ENCODE measurements around the gene NUDT4.

DNA sequence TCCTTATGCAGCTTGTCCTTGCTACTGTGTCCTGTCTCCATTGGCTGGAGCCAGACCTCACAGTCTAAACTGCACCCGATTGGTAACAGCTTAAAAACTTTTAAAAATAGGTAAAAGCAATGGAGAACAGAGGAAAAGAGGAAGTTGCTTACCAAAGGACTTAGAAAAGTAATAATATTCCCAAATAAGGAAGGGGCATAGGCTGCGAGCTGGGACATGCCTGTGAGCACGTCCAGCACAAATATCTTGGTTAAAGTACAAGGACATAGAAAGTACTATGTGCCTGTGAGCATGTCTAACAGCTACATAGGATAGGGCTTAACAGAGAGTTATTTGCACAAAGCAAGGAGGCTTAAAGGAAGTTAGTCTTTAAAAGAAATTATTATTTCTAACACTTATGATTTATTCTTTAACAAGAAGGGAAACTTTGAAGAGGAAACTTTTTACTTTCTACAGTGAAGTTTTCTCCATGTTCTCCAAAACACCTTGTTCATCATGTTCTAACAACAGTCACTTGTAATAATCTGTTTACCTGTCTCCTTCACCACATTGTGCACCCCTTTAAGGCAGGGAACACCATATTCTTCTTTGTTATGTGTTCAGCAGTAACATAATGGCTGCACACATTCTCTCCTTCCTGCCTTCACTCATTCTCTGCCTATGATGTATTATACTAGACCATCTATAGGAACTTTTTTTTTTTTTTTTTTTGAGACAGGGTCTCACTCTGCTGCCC, 73.9 kb downstream of the NUDT4 start:
- TF ChIP-seq CTCF (IDR thresholded peaks at IDR 0.05) (no peak), POLR2A (IDR thresholded peaks at IDR 0.05) (no peak), POLR2AphosphoS5 (IDR thresholded peaks at IDR 0.05) (no peak)

Data from breast epithelium (tissue), 3 donors.